HG03280 (cell line): ENCODE measurements around the gene NBDY.
"Not testable (repeated sequence)": the region's sequence is repeated elsewhere in the genome, so short reads cannot be mapped to it uniquely, and the experiment has no call there.

Experiments
- ATAC-seq: cut with Tn5 transposase; IDR thresholded peaks from one replicate; pipeline ENCODE4 v1.9.1; 2021; ENCODE audit warnings: mild to moderate bottlenecking, moderate library complexity; ENCODE audit not compliant: unreplicated experiment

Gene NBDY

GRCh38 chrX:56764153-56764974 is 35.3 kb downstream of the NBDY start:
- ATAC-seq: peak; percentile 61

GRCh38 chrX:56764975-56765791 is 36.1 kb downstream of the NBDY start:
- ATAC-seq: no peak

- no peak for ATAC-seq
Observed at GRCh38 chrX:56765811-56766553, 36.9 kb downstream of the NBDY start.

GRCh38 chrX:56766554-56767347 is 37.7 kb downstream of the NBDY start:
- ATAC-seq: no peak

GRCh38 chrX:56767348-56768119 is 38.5 kb downstream of the NBDY start:
- not testable (repeated sequence) for ATAC-seq

- not testable (repeated sequence) for ATAC-seq
Observed at GRCh38 chrX:56768120-56768660, 39.1 kb downstream of the NBDY start.

- ATAC-seq: not testable (repeated sequence)
Observed at GRCh38 chrX:56772675-56773521, 43.9 kb downstream of the NBDY start.

GRCh38 chrX:56773522-56774060 is 44.5 kb downstream of the NBDY start:
- not testable (repeated sequence) for ATAC-seq

GRCh38 chrX:56778099-56778923 is 49.3 kb downstream of the NBDY start:
- not testable (repeated sequence) for ATAC-seq

- ATAC-seq: not testable (repeated sequence)
Observed at GRCh38 chrX:56778924-56779468, 50.0 kb downstream of the NBDY start.

- ATAC-seq: not testable (repeated sequence)
Observed at GRCh38 chrX:56780681-56781649, 51.9 kb downstream of the NBDY start.

- ATAC-seq: no peak
Observed at GRCh38 chrX:56782352-56782751, 53.3 kb downstream of the NBDY start.

GRCh38 chrX:56782791-56783449 is 53.9 kb downstream of the NBDY start:
- no peak for ATAC-seq

GRCh38 chrX:56783450-56783831 is 54.4 kb downstream of the NBDY start:
- ATAC-seq: no peak

GRCh38 chrX:56783996-56784620 is 55.1 kb downstream of the NBDY start:
- ATAC-seq: no peak
